ENCODE results near the gene SNAPC3. TPM values are rescaled to one million over a fixed set of nuclear protein-coding genes. Genes with fewer than 3 reads are reported as not detected.
"Not testable (repeated sequence)": the region's sequence is repeated elsewhere in the genome, so short reads cannot be mapped to it uniquely, and the experiment has no call there.

SNAPC3 gene
- polyA plus RNA-seq, 1 donor (not counting 4 experiments of a cell fraction or from before 2014, with no cell fraction given) = 29.9 TPM

DNA sequence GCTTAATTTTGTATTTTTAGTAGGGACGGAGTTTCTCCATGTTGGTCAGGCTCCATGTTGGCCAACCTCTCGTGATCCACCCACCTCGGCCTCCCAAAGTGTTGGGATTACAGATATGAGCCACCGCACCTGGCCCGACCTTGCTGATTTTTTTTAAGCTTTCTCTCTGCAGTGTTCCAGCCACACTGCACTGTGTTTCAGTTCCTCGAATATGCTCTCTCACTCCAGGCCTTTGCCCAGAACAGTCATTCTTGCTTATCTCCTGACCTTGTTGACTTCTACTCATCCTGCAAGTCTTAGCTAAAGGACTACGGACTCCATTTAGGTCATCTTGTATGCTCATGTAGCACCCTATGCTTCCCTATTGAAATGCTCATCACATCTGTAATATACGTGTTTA lies 3.3 kb downstream of the SNAPC3 start:
- Histone ChIP-seq H3K4me3 (ENCODE audit: control insufficient read depth in 2 of 3, extremely low read depth in 1 of 3, insufficient read depth in 2 of 3, low read depth in 1 of 3, low read length in 3 of 3) (no peak overlapping the region), H3K9ac (ENCODE audit: control insufficient read depth, extremely low read depth, insufficient read depth, low read length) (no peak overlapping the region)
- no peak for FAIRE-seq

GRCh38 chr9:15427702-15428101 lies 5.0 kb downstream of the SNAPC3 start:
- H3K9ac ChIP-seq (ENCODE audit: control insufficient read depth, extremely low read depth, insufficient read depth, low read length); H3K4me3 ChIP-seq (ENCODE audit: control insufficient read depth in 2 of 3, extremely low read depth in 1 of 3, insufficient read depth in 2 of 3, low read depth in 1 of 3, low read length in 3 of 3); H3K9me3 ChIP-seq (ENCODE audit: control insufficient read depth, low read depth, low read length); H3K4me2 ChIP-seq (ENCODE audit: control insufficient read depth, extremely low read depth, insufficient read depth, low read depth, low read length); dilution Hi-C loops (cut with MboI; ENCODE audit: extremely low pct_ligation_motif_present, low sequenced_read_pairs); H4K20me1 ChIP-seq (ENCODE audit: control insufficient read depth, extremely low read depth, insufficient read depth, low read length); H2AFZ ChIP-seq (ENCODE audit: control insufficient read depth, low read length); H3K9me1 ChIP-seq (ENCODE audit: control insufficient read depth, extremely low read depth, insufficient read depth, low read length); H3K27me3 ChIP-seq (ENCODE audit: control insufficient read depth, extremely low read depth, insufficient read depth, low read length); FAIRE-seq; H3K27ac ChIP-seq (ENCODE audit: control insufficient read depth, insufficient read depth, low read length); H3K4me1 ChIP-seq (ENCODE audit: control insufficient read depth, extremely low read depth, insufficient read depth, low read length); DNase-seq (ENCODE audit: low read depth, low spot score): not testable (repeated sequence)
- Histone ChIP-seq H3K79me2 (ENCODE audit: control insufficient read depth, insufficient read depth, low read length) (peaks cover 78% of the 10 kb centered on the region), H3K36me3 (ENCODE audit: control insufficient read depth in 2 of 2, extremely low read depth in 1 of 2, insufficient read depth in 2 of 2, low read length in 2 of 2) (peaks cover 8 to 18% of the 10 kb centered on the region in 2 experiments)

More for the DNA sequence above, 3.3 kb downstream of the SNAPC3 start:
- Histone ChIP-seq H2AFZ (ENCODE audit: control insufficient read depth, low read length) (no peak overlapping the region), H4K20me1 (ENCODE audit: control insufficient read depth, extremely low read depth, insufficient read depth, low read length) (no peaks in the 10 kb centered on the region), H3K79me2 (ENCODE audit: control insufficient read depth, insufficient read depth, low read length) (peaks cover 69% of the 10 kb centered on the region), H3K9me3 (ENCODE audit: control insufficient read depth, low read depth, low read length) (no peaks in the 10 kb centered on the region), H3K36me3 (ENCODE audit: control insufficient read depth in 2 of 2, extremely low read depth in 1 of 2, insufficient read depth in 2 of 2, low read length in 2 of 2) (peaks cover 8 to 18% of the 10 kb centered on the region in 2 experiments), H3K4me2 (ENCODE audit: control insufficient read depth, extremely low read depth, insufficient read depth, low read depth, low read length) (no peak overlapping the region), H3K4me1 (ENCODE audit: control insufficient read depth, extremely low read depth, insufficient read depth, low read length) (peaks cover 12% of the 10 kb centered on the region), H3K9me1 (ENCODE audit: control insufficient read depth, extremely low read depth, insufficient read depth, low read length) (no peaks in the 10 kb centered on the region), H3K27ac (ENCODE audit: control insufficient read depth, insufficient read depth, low read length) (no peak overlapping the region), H3K27me3 (ENCODE audit: control insufficient read depth, extremely low read depth, insufficient read depth, low read length) (no peaks in the 10 kb centered on the region)
- DNase-seq (ENCODE audit: low read depth, low spot score) = no peak
- dilution Hi-C loops (cut with MboI; ENCODE audit: extremely low pct_ligation_motif_present, low sequenced_read_pairs) = no loop called here
- TF ChIP-seq EZH2 (IDR thresholded peaks at IDR 0.05; ENCODE audit: low read length) = no peak

- Histone ChIP-seq H3K36me3 (ENCODE audit: control insufficient read depth in 2 of 2, extremely low read depth in 1 of 2, insufficient read depth in 2 of 2, low read length in 2 of 2) (peaks cover 4 to 6% of the 10 kb centered on the region in 2 experiments), H3K9ac (ENCODE audit: control insufficient read depth, extremely low read depth, insufficient read depth, low read length) (no peak overlapping the region), H2AFZ (ENCODE audit: control insufficient read depth, low read length) (no peak overlapping the region), H3K27me3 (ENCODE audit: control insufficient read depth, extremely low read depth, insufficient read depth, low read length) (no peaks in the 10 kb centered on the region), H4K20me1 (ENCODE audit: control insufficient read depth, extremely low read depth, insufficient read depth, low read length) (no peaks in the 10 kb centered on the region), H3K27ac (ENCODE audit: control insufficient read depth, insufficient read depth, low read length) (no peak overlapping the region), H3K9me1 (ENCODE audit: control insufficient read depth, extremely low read depth, insufficient read depth, low read length) (no peaks in the 10 kb centered on the region), H3K9me3 (ENCODE audit: control insufficient read depth, low read depth, low read length) (no peaks in the 10 kb centered on the region), H3K79me2 (ENCODE audit: control insufficient read depth, insufficient read depth, low read length) (peaks cover 64% of the 10 kb centered on the region), H3K4me3 (ENCODE audit: control insufficient read depth in 2 of 3, extremely low read depth in 1 of 3, insufficient read depth in 2 of 3, low read depth in 1 of 3, low read length in 3 of 3) (no peak overlapping the region), H3K4me2 (ENCODE audit: control insufficient read depth, extremely low read depth, insufficient read depth, low read depth, low read length) (no peak overlapping the region), H3K4me1 (ENCODE audit: control insufficient read depth, extremely low read depth, insufficient read depth, low read length) (no peaks in the 10 kb centered on the region)
- FAIRE-seq (no peak), DNase-seq (ENCODE audit: low read depth, low spot score) (no peak)
- dilution Hi-C loops (cut with MboI; ENCODE audit: extremely low pct_ligation_motif_present, low sequenced_read_pairs) = no loop called here
- TF ChIP-seq EZH2 (IDR thresholded peaks at IDR 0.05; ENCODE audit: low read length) = no peak
- TF ChIP-seq, protein P1, sequence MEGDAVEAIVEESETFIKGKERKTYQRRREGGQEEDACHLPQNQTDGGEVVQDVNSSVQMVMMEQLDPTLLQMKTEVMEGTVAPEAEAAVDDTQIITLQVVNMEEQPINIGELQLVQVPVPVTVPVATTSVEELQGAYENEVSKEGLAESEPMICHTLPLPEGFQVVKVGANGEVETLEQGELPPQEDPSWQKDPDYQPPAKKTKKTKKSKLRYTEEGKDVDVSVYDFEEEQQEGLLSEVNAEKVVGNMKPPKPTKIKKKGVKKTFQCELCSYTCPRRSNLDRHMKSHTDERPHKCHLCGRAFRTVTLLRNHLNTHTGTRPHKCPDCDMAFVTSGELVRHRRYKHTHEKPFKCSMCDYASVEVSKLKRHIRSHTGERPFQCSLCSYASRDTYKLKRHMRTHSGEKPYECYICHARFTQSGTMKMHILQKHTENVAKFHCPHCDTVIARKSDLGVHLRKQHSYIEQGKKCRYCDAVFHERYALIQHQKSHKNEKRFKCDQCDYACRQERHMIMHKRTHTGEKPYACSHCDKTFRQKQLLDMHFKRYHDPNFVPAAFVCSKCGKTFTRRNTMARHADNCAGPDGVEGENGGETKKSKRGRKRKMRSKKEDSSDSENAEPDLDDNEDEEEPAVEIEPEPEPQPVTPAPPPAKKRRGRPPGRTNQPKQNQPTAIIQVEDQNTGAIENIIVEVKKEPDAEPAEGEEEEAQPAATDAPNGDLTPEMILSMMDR (optimal IDR thresholded peaks at IDR 0.05 in 1 of 3, IDR thresholded peaks at IDR 0.05 in 1 of 3, conservative IDR thresholded peaks at IDR 0.05 in 1 of 3; ENCODE audit: extremely low read depth in 1 of 3, insufficient read depth in 2 of 3, low read length in 3 of 3) = no peak
Measured at GRCh38 chr9:15430920-15431844, 8.5 kb downstream of the SNAPC3 start.

Data from keratinocyte (primary cell).